PC-9 (cell line): ENCODE measurements around the gene CHMP4B.

Source experiments
- EZH2 ChIP-seq: fragments of 200-600 bp; sonication (generic); IDR thresholded peaks from 2 replicates; pipeline ENCODE4 v1.8.0; 2017; ENCODE audit warnings: antibody characterized with exemption, low read depth
- TF ChIP-seq, protein P1 (sequence below): fragments of 200-600 bp; sonication (generic); conservative IDR thresholded peaks from 2 replicates; pipeline ENCODE4 v1.6.1; 2017; ENCODE audit warnings: mixed run types, antibody characterized with exemption, mild to moderate bottlenecking, moderate library complexity

DNA sequence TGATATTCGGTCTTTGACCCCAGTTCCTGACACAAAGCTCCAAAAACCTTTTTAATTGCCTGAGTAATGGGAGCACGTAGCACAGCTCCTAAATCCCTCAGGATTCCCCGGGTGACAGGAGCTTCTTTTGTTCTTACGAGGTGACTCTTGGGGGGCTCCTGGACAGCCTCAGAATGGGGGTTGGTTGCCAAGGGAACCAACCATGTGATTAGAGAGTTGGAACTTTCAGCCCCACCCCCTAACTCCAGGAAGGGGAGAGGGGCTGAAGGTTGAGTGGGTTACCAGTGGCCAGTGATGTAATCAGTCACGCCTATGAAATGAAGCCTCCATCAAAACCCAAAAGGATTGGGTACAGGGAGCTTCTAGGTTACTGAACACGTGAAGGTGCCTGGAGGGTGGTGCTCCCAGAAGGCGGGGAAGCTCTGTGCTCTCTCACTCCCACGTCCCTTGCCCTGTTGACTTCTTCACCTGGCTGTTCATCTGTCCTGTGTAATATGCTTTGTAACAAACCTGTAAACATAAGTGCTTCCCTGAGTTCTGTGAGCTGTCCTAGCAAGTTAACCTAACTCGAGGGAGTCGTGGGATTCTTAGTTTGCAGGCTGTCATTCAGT is 89.5 kb downstream of the CHMP4B start:
- no peak for TF ChIP-seq EZH2
- TF ChIP-seq, protein P1, sequence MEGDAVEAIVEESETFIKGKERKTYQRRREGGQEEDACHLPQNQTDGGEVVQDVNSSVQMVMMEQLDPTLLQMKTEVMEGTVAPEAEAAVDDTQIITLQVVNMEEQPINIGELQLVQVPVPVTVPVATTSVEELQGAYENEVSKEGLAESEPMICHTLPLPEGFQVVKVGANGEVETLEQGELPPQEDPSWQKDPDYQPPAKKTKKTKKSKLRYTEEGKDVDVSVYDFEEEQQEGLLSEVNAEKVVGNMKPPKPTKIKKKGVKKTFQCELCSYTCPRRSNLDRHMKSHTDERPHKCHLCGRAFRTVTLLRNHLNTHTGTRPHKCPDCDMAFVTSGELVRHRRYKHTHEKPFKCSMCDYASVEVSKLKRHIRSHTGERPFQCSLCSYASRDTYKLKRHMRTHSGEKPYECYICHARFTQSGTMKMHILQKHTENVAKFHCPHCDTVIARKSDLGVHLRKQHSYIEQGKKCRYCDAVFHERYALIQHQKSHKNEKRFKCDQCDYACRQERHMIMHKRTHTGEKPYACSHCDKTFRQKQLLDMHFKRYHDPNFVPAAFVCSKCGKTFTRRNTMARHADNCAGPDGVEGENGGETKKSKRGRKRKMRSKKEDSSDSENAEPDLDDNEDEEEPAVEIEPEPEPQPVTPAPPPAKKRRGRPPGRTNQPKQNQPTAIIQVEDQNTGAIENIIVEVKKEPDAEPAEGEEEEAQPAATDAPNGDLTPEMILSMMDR: no peak
